NT2/D1 (cell line): Measurements from ENCODE around the gene BRME1.

Experiments used
- DNase-seq: peaks from one replicate; pipeline ENCODE4 v3.0.0-alpha.2; 2011; ENCODE audit warnings: low read depth, low spot score
- H3K27me3 ChIP-seq: 2 replicates; pipeline ENCODE4 v1.6.0; 2011; ENCODE audit warnings: mild to moderate bottlenecking; ENCODE audit not compliant: insufficient read length, insufficient read depth
- H3K36me3 ChIP-seq: 2 replicates; pipeline ENCODE4 v1.6.1; 2011; ENCODE audit warnings: mild to moderate bottlenecking, low read length, mixed read lengths; ENCODE audit not compliant: insufficient read depth, insufficient read length
- H3K4me1 ChIP-seq: 2 replicates; pipeline ENCODE4 v1.5.1; 2011; ENCODE audit not compliant: insufficient read depth, insufficient read length
- H3K4me3 ChIP-seq: 2 replicates; pipeline ENCODE4 v1.5.1; 2011; ENCODE audit warnings: low read depth; ENCODE audit not compliant: insufficient read length
- H3K9ac ChIP-seq: 2 replicates; pipeline ENCODE4 v1.6.0; 2011; ENCODE audit warnings: low read depth; ENCODE audit not compliant: insufficient read length
- H3K9me3 ChIP-seq: 2 replicates; pipeline ENCODE4 v1.5.1; 2011; ENCODE audit warnings: mild to moderate bottlenecking, low read length; ENCODE audit not compliant: insufficient read depth
- SUZ12 ChIP-seq: IDR thresholded peaks from 2 replicates; pipeline ENCODE4 v1.6.1; 2011; ENCODE audit not compliant: insufficient read length, insufficient read depth; ENCODE audit errors: extremely low read depth
- YY1 ChIP-seq: IDR thresholded peaks from 2 replicates; pipeline ENCODE4 v1.6.1; 2011; ENCODE audit not compliant: insufficient read length, insufficient read depth
- ZNF274 ChIP-seq: IDR thresholded peaks from 2 replicates; pipeline ENCODE4 v1.6.1; 2011; ENCODE audit warnings: mild to moderate bottlenecking, low read depth, low read length

Gene BRME1

GRCh38 chr19:13899393-13899792, 6.5 kb downstream of the BRME1 start:
- H3K4me1 ChIP-seq, result no peaks in the 10 kb centered on the region
- H3K27me3 ChIP-seq, result no peaks in the 10 kb centered on the region
- H3K36me3 ChIP-seq, result no peaks in the 10 kb centered on the region
- no peak for TF ChIP-seq ZNF274
- TF ChIP-seq YY1, result no peak
- no peak for TF ChIP-seq SUZ12
- no peaks in the 10 kb centered on the region for H3K9me3 ChIP-seq
- no peak overlapping the region for H3K9ac ChIP-seq
- H3K4me3 ChIP-seq, result no peak overlapping the region
- no peak for DNase-seq

DNA sequence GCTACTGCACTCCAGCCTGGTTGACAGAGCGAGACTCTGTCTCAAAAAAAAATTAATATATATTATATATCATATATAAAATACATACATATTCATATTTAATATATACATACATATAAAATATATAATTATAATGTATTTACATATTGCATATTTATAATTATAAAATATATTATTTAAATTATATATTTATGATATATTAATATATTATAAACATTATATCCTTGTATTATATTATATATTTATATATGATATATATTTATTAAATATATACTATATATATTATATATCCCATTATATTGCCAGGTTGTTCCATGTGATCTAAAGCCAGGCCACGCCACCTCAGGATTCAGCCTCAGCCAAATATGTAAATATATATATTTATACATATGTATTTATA, 9.7 kb downstream of the BRME1 start:
- peaks cover 7% of the 10 kb centered on the region for H3K4me1 ChIP-seq
- no peak overlapping the region for H3K4me3 ChIP-seq
- H3K9ac ChIP-seq, result no peak overlapping the region
- no peaks in the 10 kb centered on the region for H3K27me3 ChIP-seq
- no peaks in the 10 kb centered on the region for H3K9me3 ChIP-seq
- H3K36me3 ChIP-seq, result no peaks in the 10 kb centered on the region
- no peak for TF ChIP-seq YY1
- TF ChIP-seq ZNF274, result no peak
- TF ChIP-seq SUZ12, result no peak
- DNase-seq, result no peak

DNA sequence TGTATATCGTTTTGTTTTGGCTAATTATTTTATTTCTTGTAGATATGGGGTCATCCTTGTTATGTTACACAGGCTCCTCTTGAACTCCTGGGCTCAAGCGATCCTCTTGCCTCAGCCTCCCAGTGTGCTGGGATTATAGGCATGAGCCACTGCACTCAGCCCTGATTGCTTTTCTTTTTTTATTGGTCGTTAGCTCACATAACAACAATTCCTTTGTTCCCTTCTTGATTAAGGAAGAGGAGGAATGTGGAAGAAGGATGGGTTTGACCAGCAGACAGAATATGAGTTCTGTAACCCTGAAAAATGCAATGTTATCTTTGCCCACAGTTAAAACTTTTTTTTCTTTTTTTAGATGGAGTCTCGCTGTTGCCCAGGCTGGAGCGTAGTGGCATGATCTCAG, 11.4 kb downstream of the BRME1 start:
- Histone ChIP-seq H3K9ac (no peak overlapping the region), H3K36me3 (no peaks in the 10 kb centered on the region), H3K4me1 (peaks cover 7% of the 10 kb centered on the region), H3K9me3 (no peaks in the 10 kb centered on the region), H3K4me3 (no peak overlapping the region), H3K27me3 (no peaks in the 10 kb centered on the region)
- DNase-seq, result no peak
- TF ChIP-seq ZNF274, result no peak
- no peak for TF ChIP-seq SUZ12
- no peak for TF ChIP-seq YY1

- H3K36me3 ChIP-seq, result no peaks in the 10 kb centered on the region
- no peak overlapping the region for H3K9ac ChIP-seq
- no peak for DNase-seq
- H3K9me3 ChIP-seq, result no peaks in the 10 kb centered on the region
- H3K4me1 ChIP-seq, result peaks cover 9% of the 10 kb centered on the region
- H3K27me3 ChIP-seq, result no peaks in the 10 kb centered on the region
- no peak overlapping the region for H3K4me3 ChIP-seq
- TF ChIP-seq ZNF274 (no peak), SUZ12 (no peak), YY1 (no peak)
Measured at GRCh38 chr19:13892870-13893269, 13.0 kb downstream of the BRME1 start.

GRCh38 chr19:13890136-13890535, 15.8 kb downstream of the BRME1 start:
- Histone ChIP-seq H3K4me1 (peaks cover 17% of the 10 kb centered on the region), H3K4me3 (no peak overlapping the region), H3K9me3 (no peaks in the 10 kb centered on the region), H3K9ac (no peak overlapping the region), H3K36me3 (no peaks in the 10 kb centered on the region), H3K27me3 (peaks cover 2% of the 10 kb centered on the region)
- no peak for TF ChIP-seq YY1
- no peak for TF ChIP-seq SUZ12
- no peak for TF ChIP-seq ZNF274
- no peak for DNase-seq

GRCh38 chr19:13888281-13888680, 17.6 kb downstream of the BRME1 start:
- no peak for DNase-seq
- Histone ChIP-seq H3K4me3 (no peak overlapping the region), H3K27me3 (peaks cover 2% of the 10 kb centered on the region), H3K4me1 (peaks cover 23% of the 10 kb centered on the region), H3K36me3 (no peaks in the 10 kb centered on the region), H3K9me3 (no peaks in the 10 kb centered on the region), H3K9ac (no peak overlapping the region)
- TF ChIP-seq YY1 (no peak), ZNF274 (no peak), SUZ12 (no peak)

- no peaks in the 10 kb centered on the region for H3K36me3 ChIP-seq
- H3K9me3 ChIP-seq, result no peaks in the 10 kb centered on the region
- no peak overlapping the region for H3K4me3 ChIP-seq
- DNase-seq, result no peak
- peaks cover 2% of the 10 kb centered on the region for H3K27me3 ChIP-seq
- H3K4me1 ChIP-seq, result peaks cover 23% of the 10 kb centered on the region
- peak overlapping the region; percentile 36 for H3K9ac ChIP-seq
- TF ChIP-seq YY1 (no peak), ZNF274 (no peak), SUZ12 (no peak)
Measured at GRCh38 chr19:13887517-13887916, 18.4 kb downstream of the BRME1 start.

DNA sequence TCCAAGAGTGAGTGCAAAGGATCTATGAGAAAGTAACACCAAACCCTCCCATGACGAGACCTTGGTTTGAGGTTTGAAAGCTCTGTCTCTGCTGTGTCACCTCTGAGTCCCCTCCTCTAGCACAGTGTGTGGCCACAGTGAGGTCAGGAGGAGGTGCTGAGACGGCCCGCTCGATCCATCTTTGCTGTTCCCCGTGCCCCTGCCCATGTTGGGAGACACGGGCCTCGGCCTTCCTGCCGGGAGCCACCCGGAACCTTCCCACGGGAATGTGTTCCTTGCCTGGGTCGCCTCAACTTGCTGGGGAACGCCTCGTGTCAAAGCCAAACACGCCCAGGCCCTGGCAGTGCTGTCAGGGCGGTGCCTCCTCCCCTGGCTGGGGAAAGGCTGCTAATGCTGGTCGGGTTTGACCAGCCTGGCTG, 18.9 kb downstream of the BRME1 start:
- H3K4me3 ChIP-seq, result no peak overlapping the region
- H3K4me1 ChIP-seq, result peaks cover 27% of the 10 kb centered on the region
- H3K9ac ChIP-seq, result no peak overlapping the region
- no peaks in the 10 kb centered on the region for H3K36me3 ChIP-seq
- no peak for DNase-seq
- TF ChIP-seq ZNF274 (no peak), SUZ12 (no peak), YY1 (no peak)
- H3K9me3 ChIP-seq, result no peaks in the 10 kb centered on the region
- H3K27me3 ChIP-seq, result peaks cover 2% of the 10 kb centered on the region
